SIG-M5 (cell line): ENCODE data around the gene MAEA.
A peak's percentile ranks its signal among the peaks of the same experiment; 100 is the strongest.

Experiments used
- DNase-seq: peaks from one replicate; lab custom pipeline; 2025; lab: John Stamatoyannopoulos, UW

MAEA gene

GRCh38 chr4:1289207-1290164, at the start of gene MAEA:
Gene MAEA, plus strand, starts transcription at chr4:1289891. Its CDS starts 23 bp downstream, at chr4:1289914.
- DNase-seq: peak; percentile 71

GRCh38 chr4:1239950-1240307, 49.8 kb upstream of the MAEA start:
- no peak for DNase-seq

GRCh38 chr4:1240721-1241465, 48.8 kb upstream of the MAEA start:
- no peak for DNase-seq

- no peak for DNase-seq
Measured at GRCh38 chr4:1241466-1241935, 48.2 kb upstream of the MAEA start.

- no peak for DNase-seq
Measured at GRCh38 chr4:1241936-1242505, 47.7 kb upstream of the MAEA start.

- DNase-seq: no peak
Measured at GRCh38 chr4:1242506-1243450, 46.9 kb upstream of the MAEA start.

- DNase-seq: no peak
Measured at GRCh38 chr4:1243451-1244080, 46.1 kb upstream of the MAEA start.

- DNase-seq: no peak
Measured at GRCh38 chr4:1244081-1244977, 45.4 kb upstream of the MAEA start.

GRCh38 chr4:1244978-1245471, 44.7 kb upstream of the MAEA start:
- no peak for DNase-seq

GRCh38 chr4:1245481-1246051, 44.1 kb upstream of the MAEA start:
- no peak for DNase-seq

GRCh38 chr4:1246111-1246881, 43.4 kb upstream of the MAEA start:
- DNase-seq: no peak

GRCh38 chr4:1246901-1247863, 42.5 kb upstream of the MAEA start:
- DNase-seq: no peak

- DNase-seq: no peak
Measured at GRCh38 chr4:1247864-1248244, 41.8 kb upstream of the MAEA start.

- DNase-seq: no peak
Measured at GRCh38 chr4:1248245-1249147, 41.2 kb upstream of the MAEA start, which contains the start of gene CTBP1. Gene CTBP1, minus strand, starts transcription at chr4:1249130. Its CDS starts 7,799 bp downstream, at chr4:1241331.

- no peak for DNase-seq
Measured at GRCh38 chr4:1249148-1249730, 40.5 kb upstream of the MAEA start.
